Panc1 (cell line): Measurements from ENCODE around the gene DCBLD1. TPM values are rescaled to one million over a fixed set of nuclear protein-coding genes. Genes with fewer than 3 reads are reported as not detected.

Experiments used
- ATAC-seq: fragments of 200-7000 bp; cut with Tn5 transposase; 2 replicates; pipeline ENCODE4 v1.9.1; 2020; ENCODE audit warnings: mild to moderate bottlenecking, moderate library complexity
- BruUV-seq: library from RNA; stranded (reverse); fragments of 400-500 nt; replicated peaks from 2 replicates; lab custom pipeline; 2021; lab: Mats Ljungman, UMichigan
- CTCF ChIA-PET: fragments of 300-600 bp; sonication (Branson Sonifier 250); formaldehyde crosslinking; loops from one replicate; lab custom pipeline; 2022; ENCODE audit warnings: antibody characterized with exemption; lab: Charles Lee
- POLR2A ChIA-PET: fragments of 300-600 bp; sonication (Branson Sonifier 250); formaldehyde crosslinking; loops from one replicate; lab custom pipeline; 2022; ENCODE audit warnings: antibody characterized with exemption; lab: Charles Lee
- DNase-seq: peaks from one replicate; pipeline ENCODE4 v3.0.0-alpha.2; 2010; ENCODE audit warnings: low read depth, low spot score
- H3K27ac ChIP-seq: 2 replicates; pipeline ENCODE4 v1.5.1; 2011; ENCODE audit warnings: mild to moderate bottlenecking, low read length, inconsistent platforms
- H3K27me3 ChIP-seq: fragments of 200-500 bp; sonication (Bioruptor generic); 2 replicates; pipeline ENCODE4 v1.6.0; 2014; ENCODE audit warnings: low read length, inconsistent platforms; ENCODE audit not compliant: control insufficient read depth, insufficient read depth
- H3K36me3 ChIP-seq: fragments of 200-500 bp; sonication (Bioruptor generic); 2 replicates; pipeline ENCODE4 v1.5.1; 2014; ENCODE audit warnings: inconsistent platforms, mild to moderate bottlenecking, low read length, moderate library complexity; ENCODE audit not compliant: control insufficient read depth, insufficient read depth
- H3K4me1 ChIP-seq: 2 replicates; pipeline ENCODE4 v1.5.1; 2011; ENCODE audit warnings: inconsistent platforms, mild to moderate bottlenecking, low read length, moderate library complexity; ENCODE audit not compliant: control insufficient read depth, insufficient read depth
- H3K4me3 ChIP-seq, 2 experiments: 2 replicates each; pipeline ENCODE4 v1.5.1; 2011 to 2012; ENCODE audit warnings: low read depth in 2 of 2, low read length in 2 of 2, mild to moderate bottlenecking in 2 of 2, inconsistent platforms in 1 of 2, moderate library complexity in 1 of 2
- H3K9me3 ChIP-seq: fragments of 200-500 bp; sonication (Bioruptor generic); 2 replicates; pipeline ENCODE4 v1.5.1; 2014; ENCODE audit warnings: low read depth, mild to moderate bottlenecking, inconsistent platforms, low read length, moderate library complexity; ENCODE audit not compliant: control insufficient read depth, insufficient read depth
- POLR2AphosphoS5 ChIP-seq: IDR thresholded peaks from 2 replicates; pipeline ENCODE4 v1.6.1; 2012; ENCODE audit warnings: mild to moderate bottlenecking, low read depth, low read length, moderate library complexity
- SIN3A ChIP-seq: IDR thresholded peaks from 2 replicates; pipeline ENCODE4 v1.6.1; 2012; ENCODE audit warnings: low read depth, mild to moderate bottlenecking, low read length, moderate library complexity, borderline replicate concordance; ENCODE audit not compliant: insufficient read depth
- TCF7L2 ChIP-seq: IDR thresholded peaks from 2 replicates; pipeline ENCODE4 v1.6.1; 2011; ENCODE audit warnings: mild to moderate bottlenecking, low read depth, low read length, inconsistent platforms
- in situ Hi-C: cut with HindIII; loops from 2 replicates; pipeline ENCODE4 v1.10.0; 2016; ENCODE audit warnings: low sequenced_read_pairs, low pct_unique_long_range_greater_than_20kb
- intact Hi-C: fragments of 100-400 bp; cut with micrococcal nuclease; formaldehyde crosslinking; loops from one replicate; pipeline ENCODE4 v1.10.0; 2022; ENCODE audit not compliant: unreplicated experiment
- total RNA-seq: library from RNA; stranded (reverse); gene quantifications from one replicate; pipeline ENCODE4 v1.2.1, GENCODE V29; 2021; ENCODE audit not compliant: unreplicated experiment
- TF ChIP-seq, protein P1 (sequence below): fragments of 450-650 bp; IDR thresholded peaks from 2 replicates; pipeline ENCODE4 v1.5.1; 2017; ENCODE audit warnings: mild to moderate bottlenecking
- TF ChIP-seq, protein P2 (sequence below), 2 experiments: IDR thresholded peaks; 2 replicates each; pipeline ENCODE4 v1.6.1; 2011 to 2012; ENCODE audit warnings: low read depth in 2 of 2, control low read depth in 1 of 2, low read length in 1 of 2, mild to moderate bottlenecking in 1 of 2, moderate library complexity in 1 of 2; ENCODE audit not compliant: insufficient read depth in 1 of 2

The DCBLD1 gene
- total RNA-seq, 1 experiment from 2014 or later, result 29.0 TPM

DNA sequence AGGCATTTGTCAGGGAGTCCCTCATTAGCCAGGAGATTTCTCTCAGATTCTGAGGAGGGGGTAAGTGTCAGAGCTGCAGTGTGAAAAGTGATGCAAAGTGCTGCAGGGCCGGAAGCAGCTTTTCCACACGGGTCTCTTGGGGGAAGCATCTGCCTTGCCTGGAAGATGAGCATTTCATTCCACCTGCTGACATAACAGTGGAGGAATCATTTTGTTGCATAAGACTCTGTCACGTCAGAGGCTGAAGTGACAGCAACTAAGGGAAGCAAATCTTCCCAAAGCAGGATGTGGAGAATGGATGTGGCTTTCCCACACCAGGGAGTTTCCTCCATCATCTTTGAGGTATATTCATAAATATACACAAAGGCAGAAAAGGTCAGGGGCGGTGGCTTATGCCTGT is 22.8 kb downstream of the DCBLD1 start:
- DNase-seq (no peak), ATAC-seq (no peak)
- Histone ChIP-seq H3K4me1 (0 out of 2 replicates have a peak, but pooled peaks cover 2% of the 10 kb centered on the region), H3K27ac (no peak overlapping the region), H3K9me3 (no peaks in the 10 kb centered on the region), H3K36me3 (no peaks in the 10 kb centered on the region), H3K27me3 (no peaks in the 10 kb centered on the region), H3K4me3 (no peak overlapping the region)
- in situ Hi-C loops (no loop called here), intact Hi-C loops (no loop called here)
- no TSS peak for BruUV-seq
- ChIA-PET CTCF (no interaction called here), POLR2A (no interaction called here)
- TF ChIP-seq POLR2AphosphoS5, result no peak
- TF ChIP-seq, protein P1, sequence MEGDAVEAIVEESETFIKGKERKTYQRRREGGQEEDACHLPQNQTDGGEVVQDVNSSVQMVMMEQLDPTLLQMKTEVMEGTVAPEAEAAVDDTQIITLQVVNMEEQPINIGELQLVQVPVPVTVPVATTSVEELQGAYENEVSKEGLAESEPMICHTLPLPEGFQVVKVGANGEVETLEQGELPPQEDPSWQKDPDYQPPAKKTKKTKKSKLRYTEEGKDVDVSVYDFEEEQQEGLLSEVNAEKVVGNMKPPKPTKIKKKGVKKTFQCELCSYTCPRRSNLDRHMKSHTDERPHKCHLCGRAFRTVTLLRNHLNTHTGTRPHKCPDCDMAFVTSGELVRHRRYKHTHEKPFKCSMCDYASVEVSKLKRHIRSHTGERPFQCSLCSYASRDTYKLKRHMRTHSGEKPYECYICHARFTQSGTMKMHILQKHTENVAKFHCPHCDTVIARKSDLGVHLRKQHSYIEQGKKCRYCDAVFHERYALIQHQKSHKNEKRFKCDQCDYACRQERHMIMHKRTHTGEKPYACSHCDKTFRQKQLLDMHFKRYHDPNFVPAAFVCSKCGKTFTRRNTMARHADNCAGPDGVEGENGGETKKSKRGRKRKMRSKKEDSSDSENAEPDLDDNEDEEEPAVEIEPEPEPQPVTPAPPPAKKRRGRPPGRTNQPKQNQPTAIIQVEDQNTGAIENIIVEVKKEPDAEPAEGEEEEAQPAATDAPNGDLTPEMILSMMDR, result no peak
- TF ChIP-seq, protein P2, sequence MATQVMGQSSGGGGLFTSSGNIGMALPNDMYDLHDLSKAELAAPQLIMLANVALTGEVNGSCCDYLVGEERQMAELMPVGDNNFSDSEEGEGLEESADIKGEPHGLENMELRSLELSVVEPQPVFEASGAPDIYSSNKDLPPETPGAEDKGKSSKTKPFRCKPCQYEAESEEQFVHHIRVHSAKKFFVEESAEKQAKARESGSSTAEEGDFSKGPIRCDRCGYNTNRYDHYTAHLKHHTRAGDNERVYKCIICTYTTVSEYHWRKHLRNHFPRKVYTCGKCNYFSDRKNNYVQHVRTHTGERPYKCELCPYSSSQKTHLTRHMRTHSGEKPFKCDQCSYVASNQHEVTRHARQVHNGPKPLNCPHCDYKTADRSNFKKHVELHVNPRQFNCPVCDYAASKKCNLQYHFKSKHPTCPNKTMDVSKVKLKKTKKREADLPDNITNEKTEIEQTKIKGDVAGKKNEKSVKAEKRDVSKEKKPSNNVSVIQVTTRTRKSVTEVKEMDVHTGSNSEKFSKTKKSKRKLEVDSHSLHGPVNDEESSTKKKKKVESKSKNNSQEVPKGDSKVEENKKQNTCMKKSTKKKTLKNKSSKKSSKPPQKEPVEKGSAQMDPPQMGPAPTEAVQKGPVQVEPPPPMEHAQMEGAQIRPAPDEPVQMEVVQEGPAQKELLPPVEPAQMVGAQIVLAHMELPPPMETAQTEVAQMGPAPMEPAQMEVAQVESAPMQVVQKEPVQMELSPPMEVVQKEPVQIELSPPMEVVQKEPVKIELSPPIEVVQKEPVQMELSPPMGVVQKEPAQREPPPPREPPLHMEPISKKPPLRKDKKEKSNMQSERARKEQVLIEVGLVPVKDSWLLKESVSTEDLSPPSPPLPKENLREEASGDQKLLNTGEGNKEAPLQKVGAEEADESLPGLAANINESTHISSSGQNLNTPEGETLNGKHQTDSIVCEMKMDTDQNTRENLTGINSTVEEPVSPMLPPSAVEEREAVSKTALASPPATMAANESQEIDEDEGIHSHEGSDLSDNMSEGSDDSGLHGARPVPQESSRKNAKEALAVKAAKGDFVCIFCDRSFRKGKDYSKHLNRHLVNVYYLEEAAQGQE (IDR thresholded peaks at IDR 0.05; ENCODE audit: insufficient read depth in 1 of 2, low read depth in 2 of 2, low read length in 1 of 2), result no peak

DNA sequence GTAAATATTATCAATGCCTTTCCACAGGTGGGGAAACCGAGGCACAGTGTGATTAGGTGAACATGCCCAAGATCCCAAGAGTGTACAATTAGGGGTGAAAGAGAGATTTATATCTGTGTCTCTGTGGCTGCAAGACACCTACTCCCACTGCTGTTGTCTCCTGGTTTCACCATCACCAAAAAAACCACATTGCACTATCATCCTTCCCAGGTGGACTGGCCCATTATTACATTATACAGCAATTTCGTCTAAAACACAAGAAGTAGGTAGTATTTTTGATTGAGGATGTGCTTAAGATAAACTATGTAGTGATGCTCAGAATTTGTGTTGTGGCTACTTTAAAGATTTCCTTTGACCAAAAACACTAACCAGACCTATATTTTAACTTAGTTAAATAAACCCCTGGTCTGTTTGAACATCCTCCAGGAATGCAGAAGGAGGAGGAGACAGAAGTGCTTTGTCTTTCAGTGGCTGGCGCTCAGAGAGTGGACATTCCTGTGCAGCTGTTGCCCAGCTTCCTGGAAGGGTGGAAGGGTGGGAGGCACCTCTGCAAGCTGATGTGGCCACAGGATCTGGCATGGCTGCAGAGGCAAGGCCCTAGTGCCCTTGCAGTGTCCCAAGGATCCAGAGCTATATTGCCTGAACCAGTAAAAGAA is 23.8 kb downstream of the DCBLD1 start:
- intact Hi-C loops, result no loop called here
- ChIA-PET CTCF (no interaction called here), POLR2A (no interaction called here)
- H3K36me3 ChIP-seq, result no peaks in the 10 kb centered on the region
- in situ Hi-C loops, result no loop called here
- ATAC-seq, result no peak; the same call in 1 of the 2 replicates
- TF ChIP-seq TCF7L2, result no peak
- TF ChIP-seq, protein P2 (IDR thresholded peaks at IDR 0.05; ENCODE audit: insufficient read depth in 1 of 2, low read depth in 2 of 2, low read length in 1 of 2), result no peak
- no peak for TF ChIP-seq POLR2AphosphoS5
- no peak for TF ChIP-seq SIN3A
- TF ChIP-seq, protein P1, result no peak
- H3K4me3 ChIP-seq, result no peak overlapping the region
- no peak overlapping the region for H3K27ac ChIP-seq
- no peak for DNase-seq
- H3K27me3 ChIP-seq, result no peaks in the 10 kb centered on the region
- H3K4me1 ChIP-seq, result 0 out of 2 replicates have a peak, but pooled peaks cover 2% of the 10 kb centered on the region
- H3K9me3 ChIP-seq, result no peaks in the 10 kb centered on the region
- no TSS peak for BruUV-seq
